T-helper 1 cell treated with Interleukin-12 subunit alpha and Interleukin-12 subunit beta and Interleukin-4 antibody, amounts not matched to agents 30 ng/mL and 1 ng/mL, for 36 hours (primary cell): ENCODE measurements around the gene ARHGAP1. TPM values are rescaled to one million over a fixed set of nuclear protein-coding genes. Genes with fewer than 3 reads are reported as not detected.
"Not testable (repeated sequence)": the region's sequence is repeated elsewhere in the genome, so short reads cannot be mapped to it uniquely, and the experiment has no call there.

Source experiments
- intact Hi-C: fragments of 100-400 bp; cut with micrococcal nuclease; formaldehyde crosslinking; loops from one replicate; pipeline ENCODE4 v1.15.1; 2024
- total RNA-seq: library from RNA; stranded (reverse); gene quantifications from 2 replicates; pipeline ENCODE4 v1.2.3, GENCODE V29; 2022

The ARHGAP1 gene
- total RNA-seq, 1 donor from 2014 or later = 82.6 TPM

- intact Hi-C loops = no loop called here
These were observed 23.7 kb upstream of the ARHGAP1 start for GRCh38 chr11:46724088-46724487.

GRCh38 chr11:46723359-46723680, 22.9 kb upstream of the ARHGAP1 start:
- intact Hi-C loops = no loop called here

GRCh38 chr11:46722566-46723358, 22.3 kb upstream of the ARHGAP1 start:
- intact Hi-C loops = no loop called here

- intact Hi-C loops = no loop called here
These were observed 20.9 kb upstream of the ARHGAP1 start for GRCh38 chr11:46721286-46721685.

DNA sequence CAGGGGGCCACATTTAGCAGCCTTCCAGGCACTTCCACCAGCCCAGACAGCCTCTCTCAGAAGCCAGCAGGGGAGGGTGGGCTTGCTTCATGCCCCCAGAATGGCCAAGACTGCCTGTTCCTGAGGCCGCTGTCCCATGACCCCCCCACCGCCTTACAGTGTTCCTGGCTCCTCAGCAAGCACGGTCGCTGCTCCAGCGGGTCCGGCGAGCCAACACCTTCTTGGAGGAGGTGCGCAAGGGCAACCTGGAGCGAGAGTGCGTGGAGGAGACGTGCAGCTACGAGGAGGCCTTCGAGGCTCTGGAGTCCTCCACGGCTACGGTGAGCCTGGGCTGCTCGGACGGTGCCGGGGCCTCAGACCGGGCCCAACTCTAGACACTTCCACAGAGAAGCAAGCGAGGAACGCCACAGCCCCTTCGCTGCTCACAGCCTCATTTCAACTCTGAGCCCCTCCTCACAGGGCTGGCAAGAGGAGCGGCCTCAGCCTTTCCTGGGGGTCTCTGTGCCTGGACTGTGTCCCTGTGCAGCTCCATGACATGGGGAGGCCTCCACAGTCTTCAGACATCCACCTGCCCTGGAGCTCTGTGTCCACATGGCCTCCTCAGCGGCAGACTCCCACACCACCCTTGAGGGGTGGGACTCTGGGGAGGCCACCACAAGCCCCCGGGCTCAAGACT, 19.3 kb upstream of the ARHGAP1 start:
- intact Hi-C loops = no loop called here

GRCh38 chr11:46719048-46719542, 18.7 kb upstream of the ARHGAP1 start, which contains the start of gene F2:
Gene F2 (plus strand): TSS chr11:46719213. CDS start chr11:46719236, 23 bp downstream.
- intact Hi-C loops = no loop called here

GRCh38 chr11:46718155-46719019, 18.0 kb upstream of the ARHGAP1 start:
- intact Hi-C loops = no loop called here

DNA sequence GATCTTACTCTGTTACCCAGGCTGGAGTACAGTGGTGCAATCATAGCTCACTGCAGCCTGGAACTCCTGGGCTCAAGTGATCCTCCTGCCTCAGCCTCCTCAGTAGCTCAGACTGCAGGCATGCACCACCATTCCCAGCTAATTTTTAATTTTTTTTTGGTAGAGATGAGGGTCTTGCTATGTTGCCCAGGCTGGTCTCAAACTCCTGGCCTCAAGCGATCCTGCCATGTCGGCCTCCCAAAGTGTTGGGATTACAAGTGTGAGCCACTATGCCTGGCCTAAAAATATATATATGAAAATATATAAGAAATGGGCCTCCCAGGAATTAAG, 17.4 kb upstream of the ARHGAP1 start:
- intact Hi-C loops = not testable (repeated sequence)

DNA sequence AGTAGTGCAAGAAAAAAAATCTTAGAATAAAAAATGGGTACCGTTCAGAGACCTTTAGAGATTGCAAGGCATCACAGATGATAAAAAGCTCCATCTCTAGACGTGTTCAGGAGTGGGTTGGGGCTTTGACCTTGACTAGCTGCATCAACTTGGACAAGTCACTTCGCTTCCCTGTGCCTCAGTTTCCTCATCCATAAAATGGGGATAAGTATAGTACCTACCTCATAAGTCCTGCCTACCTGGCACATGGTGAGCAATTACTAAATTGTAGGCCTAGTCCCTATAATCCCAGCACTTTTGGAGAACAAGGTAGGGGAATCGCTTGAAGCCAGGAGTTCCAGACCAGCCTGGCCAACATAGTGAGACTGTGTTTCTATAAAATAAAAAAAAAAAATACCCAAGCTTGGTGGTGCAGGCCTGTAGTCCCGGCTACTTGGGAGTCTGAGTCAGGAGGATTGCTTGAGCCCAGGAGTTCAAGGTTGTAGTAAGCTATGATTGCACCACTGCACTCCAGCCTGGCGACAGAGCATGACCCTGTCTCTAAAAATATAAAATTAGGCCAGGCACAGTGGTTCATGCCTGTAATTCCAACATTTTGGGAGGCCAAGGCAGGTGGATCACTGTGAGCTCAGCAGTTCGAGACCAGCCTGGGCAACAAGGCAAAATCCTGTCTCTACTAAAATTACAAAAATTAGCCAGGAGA, 12.6 kb upstream of the ARHGAP1 start:
- intact Hi-C loops = no loop called here

DNA sequence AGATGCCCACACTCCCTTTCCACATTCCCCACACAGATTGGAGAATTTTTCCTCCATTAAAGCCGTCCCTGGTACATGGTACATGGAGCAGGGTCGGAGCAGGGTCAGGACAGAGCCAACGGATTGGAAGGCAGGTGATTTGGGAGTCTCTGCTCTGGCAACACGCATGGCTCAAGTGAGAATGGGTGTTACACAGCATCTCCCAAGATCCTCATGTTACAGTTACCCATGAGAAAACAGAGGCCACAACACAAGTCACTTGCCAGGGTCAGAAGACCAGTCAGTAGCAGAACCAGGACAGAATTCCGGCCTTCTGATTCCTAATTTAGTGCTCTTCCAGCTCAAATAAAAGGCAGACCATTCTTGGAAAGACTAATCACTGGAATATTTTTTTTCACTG, 10.9 kb upstream of the ARHGAP1 start:
- intact Hi-C loops = no loop called here

DNA sequence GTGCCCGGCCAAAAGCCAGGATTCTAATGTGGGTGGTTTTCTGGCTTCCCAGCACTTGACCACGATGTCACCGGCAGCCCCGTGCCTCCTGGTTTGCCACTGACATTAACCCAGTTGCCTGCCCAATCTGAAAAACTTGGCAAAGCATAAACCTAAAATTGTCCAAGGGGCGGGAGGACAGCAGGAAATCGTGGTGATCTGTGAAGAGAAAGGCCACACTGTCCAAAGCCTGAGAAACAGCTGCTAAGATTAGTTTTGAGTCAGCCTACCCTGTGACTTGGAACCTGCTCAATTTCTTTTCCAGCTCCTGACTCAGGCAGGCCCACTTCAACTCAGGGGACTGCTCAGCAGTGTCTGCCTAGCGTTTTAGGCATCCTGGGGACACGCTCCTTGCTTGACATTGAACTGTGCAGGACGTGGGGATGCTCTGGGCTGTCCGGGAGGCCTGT, 10.4 kb upstream of the ARHGAP1 start:
- intact Hi-C loops = no loop called here

DNA sequence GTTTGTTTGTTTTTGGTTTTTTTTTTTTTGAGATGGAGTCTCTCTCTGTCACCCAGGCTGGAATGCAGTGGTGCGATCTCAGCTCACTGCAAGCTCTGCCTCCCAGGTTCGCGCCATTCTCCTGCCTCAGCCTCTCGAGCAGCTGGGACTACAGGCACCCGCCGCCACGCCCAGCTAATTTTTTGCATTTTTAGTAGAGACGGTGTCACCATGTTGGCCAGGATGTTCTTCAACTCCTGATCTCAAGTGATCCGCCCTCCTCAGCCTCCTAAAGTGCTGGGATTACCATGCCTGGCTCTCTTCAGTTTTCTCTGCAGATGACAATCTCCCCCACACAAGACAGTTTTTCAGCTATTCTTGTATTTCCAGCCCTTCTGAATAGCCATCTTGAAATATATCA, 8.9 kb upstream of the ARHGAP1 start:
- intact Hi-C loops = not testable (repeated sequence)

DNA sequence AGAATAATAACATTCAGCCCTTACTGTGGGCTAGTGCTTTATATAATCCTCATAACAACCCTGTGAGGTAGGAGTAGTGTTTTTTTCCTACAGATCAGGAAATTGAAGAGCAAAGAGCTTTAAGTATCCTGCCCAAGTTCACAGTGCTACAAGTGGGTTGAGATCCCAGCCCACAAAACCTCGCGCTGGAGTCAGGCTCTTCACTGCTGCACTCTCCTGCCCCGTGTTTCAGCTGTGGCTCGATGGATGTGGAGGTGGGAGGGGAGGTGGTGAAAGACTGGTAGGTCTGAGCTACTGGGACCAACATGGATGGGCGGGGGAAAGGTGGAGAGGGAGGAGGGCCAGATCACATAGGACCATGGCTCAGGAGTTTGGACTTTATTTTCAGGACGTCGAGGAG, 6.5 kb upstream of the ARHGAP1 start:
- intact Hi-C loops = no loop called here

DNA sequence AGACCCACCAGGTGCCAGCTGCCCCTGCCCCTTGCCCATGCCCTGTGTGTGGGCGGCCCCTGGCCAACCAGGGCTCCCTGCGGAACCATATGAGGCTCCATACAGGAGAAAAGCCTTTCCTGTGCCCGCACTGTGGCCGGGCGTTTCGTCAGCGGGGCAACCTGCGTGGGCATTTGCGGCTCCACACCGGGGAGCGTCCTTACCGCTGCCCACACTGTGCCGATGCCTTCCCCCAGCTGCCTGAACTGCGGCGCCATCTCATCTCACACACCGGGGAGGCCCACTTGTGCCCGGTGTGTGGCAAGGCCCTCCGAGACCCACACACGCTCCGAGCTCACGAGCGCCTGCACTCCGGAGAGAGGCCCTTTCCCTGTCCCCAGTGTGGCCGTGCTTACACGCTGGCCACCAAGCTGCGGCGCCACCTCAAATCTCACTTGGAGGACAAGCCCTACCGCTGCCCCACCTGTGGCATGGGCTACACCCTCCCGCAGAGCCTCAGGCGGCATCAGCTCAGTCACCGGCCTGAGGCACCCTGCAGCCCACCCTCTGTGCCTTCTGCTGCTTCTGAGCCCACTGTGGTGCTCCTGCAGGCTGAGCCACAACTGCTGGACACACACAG, 4.8 kb upstream of the ARHGAP1 start:
- intact Hi-C loops = no loop called here

- intact Hi-C loops = loop anchor here (2.0 to 5.0 kb wide), 6 partner anchors 312 to 878 kb away; partner anchors contain the start of genes ACP2, KBTBD4, NDUFS3 and SLC39A13
These were observed 747 bp upstream of the ARHGAP1 start for GRCh38 chr11:46701078-46701654.

DNA sequence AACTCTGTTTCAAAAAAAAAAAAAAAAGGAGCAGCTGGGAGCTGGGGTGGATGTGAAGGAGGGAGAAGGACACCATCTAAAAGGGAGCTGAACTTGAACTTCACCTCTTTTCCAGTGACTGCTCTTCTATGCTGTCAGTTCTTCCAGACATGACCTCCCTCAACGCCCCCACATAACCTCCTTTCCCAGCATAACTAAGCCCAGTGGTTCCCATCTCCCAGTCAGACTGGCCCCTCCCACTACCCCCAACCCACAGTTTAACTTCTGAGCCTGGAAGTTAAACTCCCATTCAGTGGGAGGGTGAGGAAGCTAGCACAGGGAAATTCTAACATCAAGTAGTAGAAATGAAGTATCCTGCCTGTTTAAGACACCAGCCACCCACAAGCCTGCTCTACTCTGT, 1.8 kb downstream of the ARHGAP1 start:
- intact Hi-C loops = no loop called here

- intact Hi-C loops = no loop called here
These were observed 2.7 kb downstream of the ARHGAP1 start for GRCh38 chr11:46697723-46698122.

DNA sequence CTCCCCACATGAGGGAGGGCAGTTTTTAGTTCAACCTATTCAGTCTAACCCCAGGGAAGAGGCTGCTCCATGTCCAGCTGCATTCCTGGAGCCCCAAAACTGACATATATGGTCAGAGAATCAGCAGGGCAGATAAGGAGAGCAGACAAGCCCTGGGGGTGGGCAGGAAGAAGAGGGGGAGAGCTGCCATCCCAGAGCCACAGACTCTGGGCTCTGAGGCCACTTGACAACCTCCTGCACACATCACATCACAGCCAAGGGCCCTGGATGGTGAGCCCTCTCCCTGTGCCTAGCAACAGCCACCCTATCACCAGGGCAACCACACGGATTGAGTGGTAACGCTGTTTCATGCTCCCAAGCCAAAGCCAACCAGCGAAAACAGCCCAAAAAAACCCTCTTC, 3.1 kb downstream of the ARHGAP1 start:
- intact Hi-C loops = no loop called here

GRCh38 chr11:46696212-46696558, 4.2 kb downstream of the ARHGAP1 start:
- intact Hi-C loops = no loop called here
